GM23338 (cell line): Measurements from ENCODE around the gene GATM. TPM values are rescaled to one million over a fixed set of nuclear protein-coding genes. Genes with fewer than 3 reads are reported as not detected.

ENCODE experiments used
- ATAC-seq: fragments of 200-7000 bp; cut with Tn5 transposase; 3 replicates; pipeline ENCODE4 v1.9.1; 2020
- DNase-seq: peaks from one replicate; pipeline ENCODE4 v3.0.0-alpha.2; 2015; ENCODE audit warnings: low spot score
- H2AFZ ChIP-seq: fragments of 200-600 bp; sonication (generic); 2 replicates; pipeline ENCODE4 v1.8.0; 2016; ENCODE audit warnings: antibody characterized with exemption, mild to moderate bottlenecking, moderate library complexity
- H3F3A ChIP-seq: fragments of 200-600 bp; sonication (generic); replicated peaks from 2 replicates; pipeline ENCODE4 v1.8.0; 2017; ENCODE audit warnings: antibody characterized with exemption, mixed run types, low read depth
- H3K27ac ChIP-seq: fragments of 200-600 bp; sonication (generic); 2 replicates; pipeline ENCODE4 v1.6.1; 2016; ENCODE audit warnings: low read depth
- H3K27me3 ChIP-seq: fragments of 200-600 bp; sonication (generic); 2 replicates; pipeline ENCODE4 v1.8.0; 2016; ENCODE audit warnings: mild to moderate bottlenecking, mixed run types, moderate library complexity; ENCODE audit not compliant: insufficient read depth
- H3K36me3 ChIP-seq: fragments of 200-600 bp; sonication (generic); 2 replicates; pipeline ENCODE4 v1.8.0; 2016; ENCODE audit warnings: mild to moderate bottlenecking; ENCODE audit not compliant: insufficient read depth
- H3K4me1 ChIP-seq: fragments of 200-600 bp; sonication (generic); 2 replicates; pipeline ENCODE4 v1.8.0; 2016; ENCODE audit warnings: mild to moderate bottlenecking, moderate library complexity; ENCODE audit not compliant: insufficient read depth
- H3K4me2 ChIP-seq: fragments of 200-600 bp; sonication (generic); 2 replicates; pipeline ENCODE4 v1.7.1; 2017; ENCODE audit warnings: mixed run types
- H3K4me3 ChIP-seq: fragments of 200-600 bp; sonication (generic); 2 replicates; pipeline ENCODE4 v1.6.1; 2016; ENCODE audit warnings: mixed run types
- H3K79me2 ChIP-seq: fragments of 200-600 bp; sonication (generic); replicated peaks from 2 replicates; pipeline ENCODE4 v1.8.0; 2017; ENCODE audit warnings: mild to moderate bottlenecking; ENCODE audit not compliant: insufficient read depth
- H3K9me2 ChIP-seq: fragments of 200-600 bp; sonication (generic); 2 replicates; pipeline ENCODE4 v1.8.0; 2017; ENCODE audit not compliant: insufficient read depth
- H4K20me1 ChIP-seq: fragments of 200-600 bp; sonication (generic); replicated peaks from 2 replicates; pipeline ENCODE4 v1.8.0; 2017; ENCODE audit warnings: mild to moderate bottlenecking; ENCODE audit not compliant: insufficient read depth
- H3K27ac Mint-ChIP-seq: 2 replicates; pipeline ENCODE4 v1.8.0; 2020; ENCODE audit warnings: inconsistent platforms, mild to moderate bottlenecking, moderate library complexity, mixed read lengths
- H3K27me3 Mint-ChIP-seq: 3 replicates; pipeline ENCODE4 v1.8.0; 2022; ENCODE audit warnings: low read depth, mild to moderate bottlenecking, moderate library complexity, mixed read lengths, inconsistent platforms; ENCODE audit not compliant: insufficient read depth, poor library complexity
- H3K36me3 Mint-ChIP-seq: 3 replicates; pipeline ENCODE4 v1.8.0; 2021; ENCODE audit warnings: low read depth, mild to moderate bottlenecking, inconsistent platforms, moderate library complexity, mixed read lengths
- H3K4me1 Mint-ChIP-seq: 3 replicates; pipeline ENCODE4 v1.8.0; 2020; ENCODE audit warnings: mild to moderate bottlenecking, inconsistent platforms, mixed read lengths
- H3K4me3 Mint-ChIP-seq: 3 replicates; pipeline ENCODE4 v1.8.0; 2021; ENCODE audit warnings: moderate library complexity, mild to moderate bottlenecking, inconsistent platforms, mixed read lengths
- H3K9me3 Mint-ChIP-seq: 3 replicates; pipeline ENCODE4 v1.8.0; 2020; ENCODE audit warnings: moderate library complexity, mild to moderate bottlenecking, inconsistent platforms, mixed read lengths
- CREB1 ChIP-seq: fragments of 250-450 bp; sonication (Bioruptor Pico); IDR thresholded peaks from 2 replicates; pipeline ENCODE4 v1.5.0; 2020; ENCODE audit warnings: low read depth, mild to moderate bottlenecking, moderate library complexity
- CTCF ChIP-seq, 2 experiments: fragments of 200-600 bp in 1 of 2; sonication (generic) in 1 of 2; conservative IDR thresholded peaks; 2 replicates each; pipeline versions ENCODE4 v1.5.1 to v1.6.1; 2016 to 2017; ENCODE audit warnings: antibody characterized with exemption in 2 of 2, low read depth in 2 of 2, mild to moderate bottlenecking in 2 of 2, moderate library complexity in 1 of 2
- ETS1 ChIP-seq: IDR thresholded peaks from 2 replicates; pipeline ENCODE4 v1.6.1; 2016; ENCODE audit warnings: antibody characterized with exemption
- EZH2 ChIP-seq: fragments of 200-600 bp; sonication (generic); IDR thresholded peaks from one replicate; pipeline ENCODE4 v1.8.0; 2017; ENCODE audit warnings: antibody characterized with exemption, mild to moderate bottlenecking, low read depth; ENCODE audit not compliant: unreplicated experiment
- EZH2phosphoT487 ChIP-seq: fragments of 200-600 bp; sonication (generic); IDR thresholded peaks from one replicate; pipeline ENCODE4 v1.8.1; 2018; ENCODE audit warnings: antibody characterized with exemption; ENCODE audit not compliant: unreplicated experiment
- NANOG ChIP-seq: IDR thresholded peaks from 2 replicates; pipeline ENCODE4 v1.6.1; 2016; ENCODE audit warnings: antibody characterized with exemption, borderline replicate concordance
- POLR2AphosphoS5 ChIP-seq: IDR thresholded peaks from 2 replicates; pipeline ENCODE4 v1.6.1; 2016; ENCODE audit warnings: antibody characterized with exemption, low read depth
- STAT1 ChIP-seq: IDR thresholded peaks from one replicate; pipeline ENCODE4 v1.6.1; 2016; ENCODE audit warnings: antibody characterized with exemption; ENCODE audit not compliant: unreplicated experiment
- ZNF331 ChIP-seq: fragments of 250-450 bp; sonication (Bioruptor Pico); IDR thresholded peaks from 2 replicates; pipeline ENCODE4 v1.5.0; 2020; ENCODE audit warnings: low read depth, mild to moderate bottlenecking, moderate library complexity
- polyA plus RNA-seq: library from polyadenylated mRNA; unstranded; fragments of >200 nt; fragmentation: Nextera tagmentation; extraction: Ambion mirVana; gene quantifications from 2 replicates; pipeline ENCODE4 v1.2.1, GENCODE V29; 2016
- total RNA-seq: library from RNA; depleted of rRNA; stranded (reverse); fragments of >200 nt; shearing (Covaris generic); gene quantifications from 2 replicates; pipeline ENCODE4 v1.2.3, GENCODE V29; 2014
- TF ChIP-seq, protein P1 (sequence below): fragments of 250-450 bp; sonication (Bioruptor Pico); IDR thresholded peaks from 2 replicates; pipeline ENCODE4 v1.5.0; 2020; ENCODE audit warnings: mild to moderate bottlenecking, moderate library complexity

Gene GATM
- total and polyA plus RNA-seq, 2 experiments from 2014 or later: 8.5 to 17.5 TPM

- Histone ChIP-seq H3K79me2 (no peaks in the 10 kb centered on the region), H3K4me3 (no peak overlapping the region), H3K9me2 (no peaks in the 10 kb centered on the region), H3K27me3 (no peaks in the 10 kb centered on the region), H4K20me1 (no peaks in the 10 kb centered on the region), H2AFZ (no peak overlapping the region), H3K4me2 (no peak overlapping the region), H3F3A (no peaks in the 10 kb centered on the region), H3K36me3 (no peaks in the 10 kb centered on the region), H3K27ac (no peak overlapping the region), H3K4me1 (no peaks in the 10 kb centered on the region)
- Mint-ChIP-seq H3K4me3 (no peak overlapping the region), H3K9me3 (no peaks in the 10 kb centered on the region), H3K27me3 (no peaks in the 10 kb centered on the region), H3K36me3 (no peaks in the 10 kb centered on the region), H3K4me1 (no peaks in the 10 kb centered on the region), H3K27ac (no peak overlapping the region)
- no peak for ATAC-seq
- no peak for TF ChIP-seq ZNF331 (CRISPR knock-in tag)
- TF ChIP-seq EZH2: no peak
- no peak for TF ChIP-seq STAT1
- TF ChIP-seq, protein P1, sequence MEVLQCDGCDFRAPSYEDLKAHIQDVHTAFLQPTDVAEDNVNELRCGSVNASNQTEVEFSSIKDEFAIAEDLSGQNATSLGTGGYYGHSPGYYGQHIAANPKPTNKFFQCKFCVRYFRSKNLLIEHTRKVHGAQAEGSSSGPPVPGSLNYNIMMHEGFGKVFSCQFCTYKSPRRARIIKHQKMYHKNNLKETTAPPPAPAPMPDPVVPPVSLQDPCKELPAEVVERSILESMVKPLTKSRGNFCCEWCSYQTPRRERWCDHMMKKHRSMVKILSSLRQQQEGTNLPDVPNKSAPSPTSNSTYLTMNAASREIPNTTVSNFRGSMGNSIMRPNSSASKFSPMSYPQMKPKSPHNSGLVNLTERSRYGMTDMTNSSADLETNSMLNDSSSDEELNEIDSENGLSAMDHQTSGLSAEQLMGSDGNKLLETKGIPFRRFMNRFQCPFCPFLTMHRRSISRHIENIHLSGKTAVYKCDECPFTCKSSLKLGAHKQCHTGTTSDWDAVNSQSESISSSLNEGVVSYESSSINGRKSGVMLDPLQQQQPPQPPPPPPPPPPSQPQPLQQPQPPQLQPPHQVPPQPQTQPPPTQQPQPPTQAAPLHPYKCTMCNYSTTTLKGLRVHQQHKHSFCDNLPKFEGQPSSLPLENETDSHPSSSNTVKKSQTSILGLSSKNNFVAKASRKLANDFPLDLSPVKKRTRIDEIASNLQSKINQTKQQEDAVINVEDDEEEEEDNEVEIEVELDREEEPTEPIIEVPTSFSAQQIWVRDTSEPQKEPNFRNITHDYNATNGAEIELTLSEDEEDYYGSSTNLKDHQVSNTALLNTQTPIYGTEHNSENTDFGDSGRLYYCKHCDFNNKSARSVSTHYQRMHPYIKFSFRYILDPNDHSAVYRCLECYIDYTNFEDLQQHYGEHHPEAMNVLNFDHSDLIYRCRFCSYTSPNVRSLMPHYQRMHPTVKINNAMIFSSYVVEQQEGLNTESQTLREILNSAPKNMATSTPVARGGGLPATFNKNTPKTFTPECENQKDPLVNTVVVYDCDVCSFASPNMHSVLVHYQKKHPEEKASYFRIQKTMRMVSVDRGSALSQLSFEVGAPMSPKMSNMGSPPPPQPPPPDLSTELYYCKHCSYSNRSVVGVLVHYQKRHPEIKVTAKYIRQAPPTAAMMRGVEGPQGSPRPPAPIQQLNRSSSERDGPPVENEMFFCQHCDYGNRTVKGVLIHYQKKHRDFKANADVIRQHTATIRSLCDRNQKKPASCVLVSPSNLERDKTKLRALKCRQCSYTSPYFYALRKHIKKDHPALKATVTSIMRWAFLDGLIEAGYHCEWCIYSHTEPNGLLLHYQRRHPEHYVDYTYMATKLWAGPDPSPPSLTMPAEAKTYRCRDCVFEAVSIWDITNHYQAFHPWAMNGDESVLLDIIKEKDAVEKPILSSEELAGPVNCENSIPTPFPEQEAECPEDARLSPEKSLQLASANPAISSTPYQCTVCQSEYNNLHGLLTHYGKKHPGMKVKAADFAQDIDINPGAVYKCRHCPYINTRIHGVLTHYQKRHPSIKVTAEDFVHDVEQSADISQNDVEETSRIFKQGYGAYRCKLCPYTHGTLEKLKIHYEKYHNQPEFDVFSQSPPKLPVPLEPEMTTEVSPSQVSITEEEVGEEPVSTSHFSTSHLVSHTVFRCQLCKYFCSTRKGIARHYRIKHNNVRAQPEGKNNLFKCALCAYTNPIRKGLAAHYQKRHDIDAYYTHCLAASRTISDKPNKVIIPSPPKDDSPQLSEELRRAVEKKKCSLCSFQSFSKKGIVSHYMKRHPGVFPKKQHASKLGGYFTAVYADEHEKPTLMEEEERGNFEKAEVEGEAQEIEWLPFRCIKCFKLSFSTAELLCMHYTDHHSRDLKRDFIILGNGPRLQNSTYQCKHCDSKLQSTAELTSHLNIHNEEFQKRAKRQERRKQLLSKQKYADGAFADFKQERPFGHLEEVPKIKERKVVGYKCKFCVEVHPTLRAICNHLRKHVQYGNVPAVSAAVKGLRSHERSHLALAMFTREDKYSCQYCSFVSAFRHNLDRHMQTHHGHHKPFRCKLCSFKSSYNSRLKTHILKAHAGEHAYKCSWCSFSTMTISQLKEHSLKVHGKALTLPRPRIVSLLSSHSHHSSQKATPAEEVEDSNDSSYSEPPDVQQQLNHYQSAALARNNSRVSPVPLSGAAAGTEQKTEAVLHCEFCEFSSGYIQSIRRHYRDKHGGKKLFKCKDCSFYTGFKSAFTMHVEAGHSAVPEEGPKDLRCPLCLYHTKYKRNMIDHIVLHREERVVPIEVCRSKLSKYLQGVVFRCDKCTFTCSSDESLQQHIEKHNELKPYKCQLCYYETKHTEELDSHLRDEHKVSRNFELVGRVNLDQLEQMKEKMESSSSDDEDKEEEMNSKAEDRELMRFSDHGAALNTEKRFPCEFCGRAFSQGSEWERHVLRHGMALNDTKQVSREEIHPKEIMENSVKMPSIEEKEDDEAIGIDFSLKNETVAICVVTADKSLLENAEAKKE (CRISPR knock-in tag): no peak
- no peak for TF ChIP-seq POLR2AphosphoS5
- no peak for TF ChIP-seq NANOG
- DNase-seq: no peak
Observed at GRCh38 chr15:45363801-45364200, 14.5 kb downstream of the GATM start.

DNA sequence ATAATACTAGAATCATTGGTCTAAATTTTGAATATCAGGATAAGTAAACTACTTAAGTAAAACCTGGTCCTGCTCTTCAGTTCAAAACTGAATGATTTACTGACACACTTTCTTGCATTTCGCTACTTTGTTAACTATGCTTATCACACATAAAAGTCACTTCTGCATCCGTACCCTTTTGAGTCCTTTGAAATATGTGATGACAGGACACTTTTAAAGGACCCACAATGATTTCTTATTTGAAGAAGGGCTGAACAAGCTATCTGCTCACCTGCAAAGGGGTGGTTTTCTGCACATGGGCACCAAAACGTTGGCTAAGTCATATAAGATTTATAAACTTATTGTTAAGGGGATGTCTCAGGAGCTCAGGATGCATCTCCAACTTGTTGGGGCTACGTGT, 15.0 kb downstream of the GATM start:
- ATAC-seq (no peak), DNase-seq (no peak)
- Histone ChIP-seq H3K4me2 (no peak overlapping the region), H3F3A (no peaks in the 10 kb centered on the region), H3K27me3 (no peaks in the 10 kb centered on the region), H3K9me2 (no peaks in the 10 kb centered on the region), H3K79me2 (no peaks in the 10 kb centered on the region), H2AFZ (no peak overlapping the region), H3K27ac (no peak overlapping the region), H3K4me1 (no peaks in the 10 kb centered on the region), H3K4me3 (no peak overlapping the region), H4K20me1 (no peaks in the 10 kb centered on the region), H3K36me3 (no peaks in the 10 kb centered on the region)
- Mint-ChIP-seq H3K27me3 (no peaks in the 10 kb centered on the region), H3K36me3 (no peaks in the 10 kb centered on the region), H3K4me1 (no peaks in the 10 kb centered on the region), H3K27ac (no peak overlapping the region), H3K4me3 (no peak overlapping the region), H3K9me3 (no peaks in the 10 kb centered on the region)
- no peak for TF ChIP-seq POLR2AphosphoS5
- no peak for TF ChIP-seq ZNF331 (CRISPR knock-in tag)
- TF ChIP-seq ETS1: no peak
- no peak for TF ChIP-seq CTCF (conservative IDR thresholded peaks at IDR 0.05; ENCODE audit: low read depth in 2 of 2)
- TF ChIP-seq EZH2: no peak
- TF ChIP-seq CREB1: no peak
- no peak for TF ChIP-seq STAT1
- no peak for TF ChIP-seq EZH2phosphoT487
